HG03457 (cell line): ENCODE data around the gene SF3A1.

Experiments used
- ATAC-seq: cut with Tn5 transposase; IDR thresholded peaks from one replicate; pipeline ENCODE4 v1.9.1; 2021; ENCODE audit warnings: moderate number of reproducible peaks; ENCODE audit not compliant: unreplicated experiment

The SF3A1 gene

GRCh38 chr22:30325724-30326254 lies 30.9 kb downstream of the SF3A1 start:
- ATAC-seq: no peak

GRCh38 chr22:30325065-30325720 lies 31.5 kb downstream of the SF3A1 start:
- no peak for ATAC-seq

GRCh38 chr22:30324014-30324730 lies 32.5 kb downstream of the SF3A1 start:
- no peak for ATAC-seq

GRCh38 chr22:30323246-30323645 lies 33.4 kb downstream of the SF3A1 start:
- ATAC-seq: no peak

- no peak for ATAC-seq
These were observed 35.2 kb downstream of the SF3A1 start for GRCh38 chr22:30321461-30321860.

GRCh38 chr22:30320021-30320556 lies 36.6 kb downstream of the SF3A1 start:
- no peak for ATAC-seq

- ATAC-seq: no peak
These were observed 37.8 kb downstream of the SF3A1 start for GRCh38 chr22:30318799-30319419.

- ATAC-seq: no peak
These were observed 38.9 kb downstream of the SF3A1 start for GRCh38 chr22:30317778-30318177.

GRCh38 chr22:30315962-30316576 lies 40.6 kb downstream of the SF3A1 start:
- no peak for ATAC-seq

GRCh38 chr22:30314915-30315314 lies 41.8 kb downstream of the SF3A1 start:
- ATAC-seq: no peak

GRCh38 chr22:30313527-30314363 lies 42.9 kb downstream of the SF3A1 start:
- ATAC-seq: no peak

GRCh38 chr22:30312053-30312452 lies 44.6 kb downstream of the SF3A1 start:
- no peak for ATAC-seq

- ATAC-seq: no peak
These were observed 45.6 kb downstream of the SF3A1 start for GRCh38 chr22:30310881-30311771.

- ATAC-seq: no peak
These were observed 46.5 kb downstream of the SF3A1 start for GRCh38 chr22:30309951-30310741.

GRCh38 chr22:30308518-30309230 lies 48.0 kb downstream of the SF3A1 start:
- ATAC-seq: no peak

- ATAC-seq: no peak
These were observed 48.6 kb downstream of the SF3A1 start for GRCh38 chr22:30308093-30308492.

GRCh38 chr22:30307041-30307574 lies 49.6 kb downstream of the SF3A1 start:
- no peak for ATAC-seq

GRCh38 chr22:30306627-30307011 lies 50.1 kb downstream of the SF3A1 start:
- ATAC-seq: no peak
